Hepatocyte (in vitro differentiated cells): ENCODE measurements around the gene SLCO2A1. TPM values are rescaled to one million over a fixed set of nuclear protein-coding genes. Genes with fewer than 3 reads are reported as not detected.

Experiments
- DNase-seq: peaks from one replicate; pipeline ENCODE4 v3.0.0-alpha.2; 2016; ENCODE audit warnings: low spot score
- H2AFZ ChIP-seq: fragments of 200-600 bp; sonication (generic); 2 replicates; pipeline ENCODE4 v1.6.0; 2016; ENCODE audit warnings: antibody characterized with exemption, mild to moderate bottlenecking
- H3K27ac ChIP-seq: fragments of 200-600 bp; sonication (generic); 2 replicates; pipeline ENCODE4 v1.5.1; 2016; ENCODE audit warnings: mild to moderate bottlenecking
- H3K27me3 ChIP-seq: fragments of 200-600 bp; sonication (generic); 2 replicates; pipeline ENCODE4 v1.6.1; 2016
- H3K36me3 ChIP-seq: fragments of 200-600 bp; sonication (generic); replicated peaks from 2 replicates; pipeline ENCODE4 v1.5.1; 2016; ENCODE audit warnings: low read depth; ENCODE audit not compliant: insufficient read depth
- H3K4me1 ChIP-seq: fragments of 200-600 bp; sonication (generic); 2 replicates; pipeline ENCODE4 v1.5.1; 2016; ENCODE audit warnings: mild to moderate bottlenecking, moderate library complexity; ENCODE audit not compliant: insufficient read depth
- H3K4me2 ChIP-seq: fragments of 200-600 bp; sonication (generic); 2 replicates; pipeline ENCODE4 v1.6.0; 2016
- H3K4me3 ChIP-seq: fragments of 200-600 bp; sonication (generic); 2 replicates; pipeline ENCODE4 v1.5.1; 2016; ENCODE audit warnings: mild to moderate bottlenecking
- H3K79me2 ChIP-seq: fragments of 200-600 bp; sonication (generic); 2 replicates; pipeline ENCODE4 v1.6.0; 2017; ENCODE audit warnings: mild to moderate bottlenecking
- H3K9me2 ChIP-seq: fragments of 200-600 bp; sonication (generic); replicated peaks from 2 replicates; pipeline ENCODE4 v1.6.0; 2017; ENCODE audit warnings: mild to moderate bottlenecking; ENCODE audit not compliant: insufficient read depth
- H3K9me3 ChIP-seq: fragments of 200-600 bp; sonication (generic); 2 replicates; pipeline ENCODE4 v1.5.1; 2016; ENCODE audit warnings: low read depth, mild to moderate bottlenecking
- H4K20me1 ChIP-seq: fragments of 200-600 bp; sonication (generic); 2 replicates; pipeline ENCODE4 v1.6.0; 2016; ENCODE audit warnings: mild to moderate bottlenecking; ENCODE audit not compliant: insufficient read depth, poor library complexity, severe bottlenecking
- CTCF ChIP-seq: fragments of 200-600 bp; sonication (generic); IDR thresholded peaks from 2 replicates; pipeline ENCODE4 v1.5.1; 2016; ENCODE audit warnings: antibody characterized with exemption, mild to moderate bottlenecking; ENCODE audit not compliant: poor library complexity
- EZH2 ChIP-seq: fragments of 200-600 bp; sonication (generic); IDR thresholded peaks from 2 replicates; pipeline ENCODE4 v1.6.1; 2016; ENCODE audit warnings: antibody characterized with exemption, mild to moderate bottlenecking, borderline replicate concordance
- EZH2phosphoT487 ChIP-seq: fragments of 200-600 bp; sonication (generic); IDR thresholded peaks from one replicate; pipeline ENCODE4 v1.6.1; 2018; ENCODE audit warnings: antibody characterized with exemption, mild to moderate bottlenecking, low read depth, moderate library complexity; ENCODE audit not compliant: unreplicated experiment, severe bottlenecking
- WGBS: methylation state at CpG from one replicate; pipeline ENCODE4 v1.1.6; 2016; ENCODE audit warnings: low lambda C conversion rate; ENCODE audit errors: missing lambda C conversion rate; 5-methylcytosine and 5-hydroxymethylcytosine counted together
- polyA plus RNA-seq: library from polyadenylated mRNA; unstranded; fragments of >200 nt; fragmentation: Nextera tagmentation; extraction: Ambion mirVana; gene quantifications from 2 replicates; pipeline ENCODE4 v1.2.1, GENCODE V29; 2016
- total RNA-seq: library from RNA; depleted of rRNA; stranded (reverse); fragments of >200 nt; gene quantifications from 2 replicates; pipeline ENCODE4 v1.2.3, GENCODE V29; 2014

SLCO2A1 gene
- total and polyA plus RNA-seq, 2 experiments from 2014 or later: 2.3 to 8.4 TPM

GRCh38 chr3:133963657-133964396 lies 65.9 kb downstream of the SLCO2A1 start:
- H3K4me1 ChIP-seq: peaks cover 6% of the 10 kb centered on the region
- TF ChIP-seq CTCF: no peak
- no peak for TF ChIP-seq EZH2phosphoT487
- no peak for TF ChIP-seq EZH2
- H2AFZ ChIP-seq: no peak overlapping the region
- H3K4me2 ChIP-seq: no peak overlapping the region
- peak overlapping the region; percentile 0 for H3K27ac ChIP-seq
- H3K79me2 ChIP-seq: no peaks in the 10 kb centered on the region
- H3K9me3 ChIP-seq: no peaks in the 10 kb centered on the region
- WGBS: 96% methylated on average over 7 of the region's 7 CpGs
- H4K20me1 ChIP-seq: no peaks in the 10 kb centered on the region
- DNase-seq: no peak
- H3K27me3 ChIP-seq: no peaks in the 10 kb centered on the region
- no peak overlapping the region for H3K4me3 ChIP-seq
- H3K36me3 ChIP-seq: no peaks in the 10 kb centered on the region
- no peaks in the 10 kb centered on the region for H3K9me2 ChIP-seq

GRCh38 chr3:133962849-133963248 lies 66.9 kb downstream of the SLCO2A1 start:
- H3K27ac ChIP-seq: no peak overlapping the region
- no peaks in the 10 kb centered on the region for H3K79me2 ChIP-seq
- no peak overlapping the region for H3K4me3 ChIP-seq
- 25% methylated on average over 2 of the region's 2 CpGs for WGBS
- H3K4me2 ChIP-seq: no peak overlapping the region
- no peaks in the 10 kb centered on the region for H4K20me1 ChIP-seq
- peaks cover 6% of the 10 kb centered on the region for H3K4me1 ChIP-seq
- no peaks in the 10 kb centered on the region for H3K9me2 ChIP-seq
- H3K27me3 ChIP-seq: no peaks in the 10 kb centered on the region
- DNase-seq: peak; percentile 73
- H3K36me3 ChIP-seq: no peaks in the 10 kb centered on the region
- H2AFZ ChIP-seq: no peak overlapping the region
- TF ChIP-seq EZH2phosphoT487 (no peak), CTCF (no peak), EZH2 (no peak)
- no peaks in the 10 kb centered on the region for H3K9me3 ChIP-seq

- Histone ChIP-seq H3K4me1 (peaks cover 6% of the 10 kb centered on the region), H2AFZ (no peak overlapping the region), H3K4me2 (no peak overlapping the region), H3K9me3 (no peaks in the 10 kb centered on the region), H4K20me1 (no peaks in the 10 kb centered on the region), H3K79me2 (no peaks in the 10 kb centered on the region), H3K9me2 (no peaks in the 10 kb centered on the region), H3K36me3 (no peaks in the 10 kb centered on the region), H3K27me3 (no peaks in the 10 kb centered on the region), H3K4me3 (no peak overlapping the region), H3K27ac (no peak overlapping the region)
- no peak for DNase-seq
- TF ChIP-seq CTCF (no peak), EZH2phosphoT487 (no peak), EZH2 (no peak)
- 89% methylated on average over 5 of the region's 5 CpGs for WGBS
These were observed 71.5 kb downstream of the SLCO2A1 start for GRCh38 chr3:133958071-133958805.
